HL-60 (cell line): ENCODE measurements around the gene UTP4.

ENCODE experiments used
- GABPA ChIP-seq: IDR thresholded peaks from 2 replicates; pipeline ENCODE4 v1.6.1; 2012; ENCODE audit warnings: low read depth
- POLR2AphosphoS5 ChIP-seq: IDR thresholded peaks from 2 replicates; pipeline ENCODE4 v1.6.1; 2012; ENCODE audit warnings: low read depth
- TF ChIP-seq, protein P1 (sequence below): IDR thresholded peaks from one replicate; pipeline ENCODE4 v1.5.1; 2011; ENCODE audit warnings: low read length, control low read depth, inconsistent platforms; ENCODE audit not compliant: insufficient read depth
- TF ChIP-seq, protein P2 (sequence below): IDR thresholded peaks from 2 replicates; pipeline ENCODE4 v1.6.1; 2012; ENCODE audit warnings: low read depth; ENCODE audit not compliant: insufficient replicate concordance

GRCh38 chr16:69171325-69172084 is 39.1 kb downstream of the UTP4 start:
- TF ChIP-seq, protein P1, sequence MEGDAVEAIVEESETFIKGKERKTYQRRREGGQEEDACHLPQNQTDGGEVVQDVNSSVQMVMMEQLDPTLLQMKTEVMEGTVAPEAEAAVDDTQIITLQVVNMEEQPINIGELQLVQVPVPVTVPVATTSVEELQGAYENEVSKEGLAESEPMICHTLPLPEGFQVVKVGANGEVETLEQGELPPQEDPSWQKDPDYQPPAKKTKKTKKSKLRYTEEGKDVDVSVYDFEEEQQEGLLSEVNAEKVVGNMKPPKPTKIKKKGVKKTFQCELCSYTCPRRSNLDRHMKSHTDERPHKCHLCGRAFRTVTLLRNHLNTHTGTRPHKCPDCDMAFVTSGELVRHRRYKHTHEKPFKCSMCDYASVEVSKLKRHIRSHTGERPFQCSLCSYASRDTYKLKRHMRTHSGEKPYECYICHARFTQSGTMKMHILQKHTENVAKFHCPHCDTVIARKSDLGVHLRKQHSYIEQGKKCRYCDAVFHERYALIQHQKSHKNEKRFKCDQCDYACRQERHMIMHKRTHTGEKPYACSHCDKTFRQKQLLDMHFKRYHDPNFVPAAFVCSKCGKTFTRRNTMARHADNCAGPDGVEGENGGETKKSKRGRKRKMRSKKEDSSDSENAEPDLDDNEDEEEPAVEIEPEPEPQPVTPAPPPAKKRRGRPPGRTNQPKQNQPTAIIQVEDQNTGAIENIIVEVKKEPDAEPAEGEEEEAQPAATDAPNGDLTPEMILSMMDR, result no peak
- TF ChIP-seq POLR2AphosphoS5, result no peak
- TF ChIP-seq, protein P2, sequence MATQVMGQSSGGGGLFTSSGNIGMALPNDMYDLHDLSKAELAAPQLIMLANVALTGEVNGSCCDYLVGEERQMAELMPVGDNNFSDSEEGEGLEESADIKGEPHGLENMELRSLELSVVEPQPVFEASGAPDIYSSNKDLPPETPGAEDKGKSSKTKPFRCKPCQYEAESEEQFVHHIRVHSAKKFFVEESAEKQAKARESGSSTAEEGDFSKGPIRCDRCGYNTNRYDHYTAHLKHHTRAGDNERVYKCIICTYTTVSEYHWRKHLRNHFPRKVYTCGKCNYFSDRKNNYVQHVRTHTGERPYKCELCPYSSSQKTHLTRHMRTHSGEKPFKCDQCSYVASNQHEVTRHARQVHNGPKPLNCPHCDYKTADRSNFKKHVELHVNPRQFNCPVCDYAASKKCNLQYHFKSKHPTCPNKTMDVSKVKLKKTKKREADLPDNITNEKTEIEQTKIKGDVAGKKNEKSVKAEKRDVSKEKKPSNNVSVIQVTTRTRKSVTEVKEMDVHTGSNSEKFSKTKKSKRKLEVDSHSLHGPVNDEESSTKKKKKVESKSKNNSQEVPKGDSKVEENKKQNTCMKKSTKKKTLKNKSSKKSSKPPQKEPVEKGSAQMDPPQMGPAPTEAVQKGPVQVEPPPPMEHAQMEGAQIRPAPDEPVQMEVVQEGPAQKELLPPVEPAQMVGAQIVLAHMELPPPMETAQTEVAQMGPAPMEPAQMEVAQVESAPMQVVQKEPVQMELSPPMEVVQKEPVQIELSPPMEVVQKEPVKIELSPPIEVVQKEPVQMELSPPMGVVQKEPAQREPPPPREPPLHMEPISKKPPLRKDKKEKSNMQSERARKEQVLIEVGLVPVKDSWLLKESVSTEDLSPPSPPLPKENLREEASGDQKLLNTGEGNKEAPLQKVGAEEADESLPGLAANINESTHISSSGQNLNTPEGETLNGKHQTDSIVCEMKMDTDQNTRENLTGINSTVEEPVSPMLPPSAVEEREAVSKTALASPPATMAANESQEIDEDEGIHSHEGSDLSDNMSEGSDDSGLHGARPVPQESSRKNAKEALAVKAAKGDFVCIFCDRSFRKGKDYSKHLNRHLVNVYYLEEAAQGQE, result no peak
- no peak for TF ChIP-seq GABPA
